HepG2 (cell line): Measurements from ENCODE around the gene MCOLN1. TPM values are rescaled to one million over a fixed set of nuclear protein-coding genes. Genes with fewer than 3 reads are reported as not detected.

ENCODE experiments used
- BRF2 ChIP-seq: sonication (generic); formaldehyde crosslinking; IDR thresholded peaks from 2 replicates; pipeline ENCODE4 v1.8.1; 2022; ENCODE audit warnings: mild to moderate bottlenecking, missing genetic modification reagents
- ETV5 ChIP-seq: IDR thresholded peaks from 2 replicates; pipeline ENCODE4 v1.6.1; 2018; ENCODE audit warnings: missing biosample characterization, missing genetic modification reagents, inconsistent platforms, borderline replicate concordance
- FIP1L1 ChIP-seq: fragments of 200-400 bp; formaldehyde crosslinking; IDR thresholded peaks from 2 replicates; pipeline ENCODE4 v1.6.1; 2018; ENCODE audit warnings: low read depth, mild to moderate bottlenecking, low read length, moderate library complexity, borderline replicate concordance; ENCODE audit not compliant: insufficient read depth
- GATAD2A ChIP-seq: IDR thresholded peaks from 2 replicates; pipeline ENCODE4 v1.6.1; 2016
- JDP2 ChIP-seq: sonication (generic); formaldehyde crosslinking; IDR thresholded peaks from 2 replicates; pipeline ENCODE4 v1.8.1; 2022; ENCODE audit warnings: missing genetic modification reagents, borderline replicate concordance
- MAF1 ChIP-seq: sonication (generic); formaldehyde crosslinking; IDR thresholded peaks from 2 replicates; pipeline ENCODE4 v1.5.0; 2020; ENCODE audit warnings: missing genetic modification reagents, borderline replicate concordance
- MATR3 ChIP-seq: sonication (generic); formaldehyde crosslinking; IDR thresholded peaks from 2 replicates; pipeline ENCODE4 v1.4.0; 2020; ENCODE audit warnings: missing genetic modification reagents
- MYC ChIP-seq: sonication (generic); formaldehyde crosslinking; IDR thresholded peaks from 2 replicates; pipeline ENCODE4 v1.9.0; 2021; ENCODE audit warnings: missing genetic modification reagents, borderline replicate concordance
- NFE2L1 ChIP-seq: sonication (generic); formaldehyde crosslinking; IDR thresholded peaks from 2 replicates; pipeline ENCODE4 v1.4.0; 2020; ENCODE audit warnings: missing genetic modification reagents, mild to moderate bottlenecking, borderline replicate concordance
- NFRKB ChIP-seq: fragments of 450-650 bp; IDR thresholded peaks from 2 replicates; pipeline ENCODE4 v1.6.1; 2017
- NFYB ChIP-seq: sonication (generic); formaldehyde crosslinking; IDR thresholded peaks from 2 replicates; pipeline ENCODE4 v1.4.0; 2020; ENCODE audit warnings: missing genetic modification reagents
- ONECUT2 ChIP-seq: sonication (generic); formaldehyde crosslinking; IDR thresholded peaks from 2 replicates; pipeline ENCODE4 v1.4.0; 2020; ENCODE audit warnings: missing genetic modification reagents
- RXRA ChIP-seq: sonication (generic); formaldehyde crosslinking; IDR thresholded peaks from 2 replicates; pipeline ENCODE4 v1.5.1; 2020; ENCODE audit warnings: missing genetic modification reagents
- RXRB ChIP-seq: IDR thresholded peaks from 2 replicates; pipeline ENCODE4 v1.6.1; 2016; ENCODE audit warnings: borderline replicate concordance, missing genetic modification reagents, missing compliant biosample characterization
- SMARCE1 ChIP-seq: fragments of 450-650 bp; IDR thresholded peaks from 2 replicates; pipeline ENCODE4 v1.6.1; 2017; ENCODE audit warnings: borderline replicate concordance
- SSRP1 ChIP-seq: IDR thresholded peaks from 2 replicates; pipeline ENCODE4 v1.6.1; 2016; ENCODE audit warnings: control low read depth
- TBL1XR1 ChIP-seq: fragments of 150-350 bp; IDR thresholded peaks from 2 replicates; pipeline ENCODE4 v1.6.1; 2014; ENCODE audit warnings: borderline replicate concordance, low read length; ENCODE audit not compliant: partially characterized antibody
- THAP11 ChIP-seq: IDR thresholded peaks from 2 replicates; pipeline ENCODE4 v1.6.1; 2016; ENCODE audit warnings: missing biosample characterization, missing genetic modification reagents
- THAP7 ChIP-seq: sonication (generic); formaldehyde crosslinking; IDR thresholded peaks from 2 replicates; pipeline ENCODE4 v1.8.1; 2023; ENCODE audit warnings: mild to moderate bottlenecking, missing genetic modification reagents
- YEATS4 ChIP-seq: sonication (generic); formaldehyde crosslinking; IDR thresholded peaks from 2 replicates; pipeline ENCODE4 v1.4.0; 2020; ENCODE audit warnings: missing genetic modification reagents, borderline replicate concordance
- ZBTB7B ChIP-seq: sonication (generic); formaldehyde crosslinking; IDR thresholded peaks from 2 replicates; pipeline ENCODE4 v1.4.0; 2020; ENCODE audit warnings: missing genetic modification reagents
- ZC3H13 ChIP-seq: sonication (generic); formaldehyde crosslinking; IDR thresholded peaks from 2 replicates; pipeline ENCODE4 v1.8.1; 2023; ENCODE audit warnings: mild to moderate bottlenecking, missing genetic modification reagents, moderate library complexity
- ZMYM2 ChIP-seq: sonication (generic); formaldehyde crosslinking; IDR thresholded peaks from 2 replicates; pipeline ENCODE4 v1.8.0; 2022; ENCODE audit warnings: mild to moderate bottlenecking, missing genetic modification reagents
- ZNF235 ChIP-seq: sonication (generic); formaldehyde crosslinking; IDR thresholded peaks from 2 replicates; pipeline ENCODE4 v1.8.1; 2023; ENCODE audit warnings: mild to moderate bottlenecking, missing genetic modification reagents, borderline replicate concordance
- ZNF276 ChIP-seq: sonication (generic); formaldehyde crosslinking; IDR thresholded peaks from 2 replicates; pipeline ENCODE4 v1.4.0; 2020; ENCODE audit warnings: mild to moderate bottlenecking, low read depth, missing genetic modification reagents
- ZNF660 ChIP-seq: sonication (generic); formaldehyde crosslinking; IDR thresholded peaks from 2 replicates; pipeline ENCODE4 v1.5.1; 2020; ENCODE audit warnings: mild to moderate bottlenecking, low read depth, missing genetic modification reagents, borderline replicate concordance
- ZNF891 ChIP-seq: sonication (generic); formaldehyde crosslinking; IDR thresholded peaks from 2 replicates; pipeline ENCODE4 v1.5.0; 2020; ENCODE audit warnings: mild to moderate bottlenecking, missing genetic modification reagents
- polyA plus RNA-seq, 8 experiments: library from polyadenylated mRNA; depleted of rRNA in 3 of 8; stranded (reverse) in 7 of 8; unstranded in 1 of 8; fragments of >200 nt; fragmentation: Illumina TruSeq in 4 of 8; extraction: Trizol in 4 of 8; gene quantifications; 2 replicates each; pipeline versions ENCODE4 v1.2.1 to v1.2.3, GENCODE V29; 2011 to 2016; ENCODE audit warnings: low read depth in 4 of 8, missing spikeins in 1 of 8, mixed read lengths in 1 of 8; ENCODE audit not compliant: insufficient read depth in 1 of 8
- total RNA-seq, 5 experiments: library from RNA; depleted of rRNA; stranded (reverse); fragments of >200 nt; fragmentation: Illumina TruSeq; extraction: Trizol; gene quantifications; 2 replicates each; pipeline ENCODE4 v1.2.3, GENCODE V29; 2016; ENCODE audit warnings: low read depth in 1 of 5

MCOLN1 gene
- total and polyA plus RNA-seq, 2 of the 13 experiments (the other 11 are each of a cell fraction or from before 2014, with no cell fraction given): 3.4 to 15.7 TPM

- TF ChIP-seq MAF1: peak; percentile 98
- peak; percentile 94; the same call in 1 of the 2 replicates for TF ChIP-seq ZNF891 (CRISPR knock-in tag)
- TF ChIP-seq BRF2 (CRISPR knock-in tag): no peak
- TF ChIP-seq GATAD2A (CRISPR knock-in tag): peak; percentile 64
- peak; percentile 53; the same call in 1 of the 2 replicates for TF ChIP-seq MYC (CRISPR knock-in tag)
- TF ChIP-seq JDP2: peak; percentile 84; the same call in 1 of the 2 replicates
- TF ChIP-seq THAP7 (CRISPR knock-in tag): peak; percentile 77; the same call in 1 of the 2 replicates
- TF ChIP-seq MATR3 (CRISPR knock-in tag): no peak
- TF ChIP-seq ZNF235 (CRISPR knock-in tag): peak; percentile 98
- TF ChIP-seq TBL1XR1: no peak
- no peak for TF ChIP-seq ZMYM2 (CRISPR knock-in tag)
- peak; percentile 93 for TF ChIP-seq ZNF660 (CRISPR knock-in tag)
- TF ChIP-seq THAP11 (CRISPR knock-in tag): peak; percentile 76
- peak; percentile 81 for TF ChIP-seq RXRB (CRISPR knock-in tag)
- no peak for TF ChIP-seq FIP1L1
- TF ChIP-seq ZNF276 (CRISPR knock-in tag): peak; percentile 52; the same call in 1 of the 2 replicates
- TF ChIP-seq SMARCE1: no peak
- peak; percentile 67 for TF ChIP-seq NFYB
- TF ChIP-seq ZBTB7B (CRISPR knock-in tag): peak; percentile 94
- TF ChIP-seq RXRA: peak; percentile 34; the same call in 1 of the 2 replicates
- no peak for TF ChIP-seq NFRKB
- TF ChIP-seq SSRP1 (CRISPR knock-in tag): no peak
- peak; percentile 78 for TF ChIP-seq ETV5 (CRISPR knock-in tag)
- peak; percentile 72; the same call in 1 of the 2 replicates for TF ChIP-seq NFE2L1 (CRISPR knock-in tag)
- TF ChIP-seq YEATS4 (CRISPR knock-in tag): peak; percentile 82; the same call in 1 of the 2 replicates
- TF ChIP-seq ZC3H13 (CRISPR knock-in tag): peak; percentile 85; the same call in 1 of the 2 replicates
- TF ChIP-seq ONECUT2 (CRISPR knock-in tag): peak; percentile 82
These were observed 40.4 kb downstream of the MCOLN1 start (continued) for GRCh38 chr19:7562646-7563393.
